Measurements from ENCODE around the gene OTOG.

OTOG gene

GRCh38 chr11:17649261-17649660, 102.2 kb downstream of the OTOG start:
- Histone ChIP-seq H3K4me2 (ENCODE audit: insufficient read depth, low read length) (no peak overlapping the region), H4K20me1 (ENCODE audit: insufficient read depth, low read length) (no peaks in the 10 kb centered on the region), H3K4me1 (ENCODE audit: insufficient read depth, low read length) (peaks cover 7% of the 10 kb centered on the region), H3K27ac (ENCODE audit: low read length) (no peak overlapping the region), H2AFZ (ENCODE audit: low read depth, low read length) (no peak overlapping the region), H3K27me3 (ENCODE audit: insufficient read depth, low read length, poor library complexity) (peaks cover 15% of the 10 kb centered on the region), H3K9me3 (ENCODE audit: insufficient read depth, low read length, severe bottlenecking) (no peaks in the 10 kb centered on the region), H3K79me2 (ENCODE audit: insufficient read depth, low read length) (no peaks in the 10 kb centered on the region), H3K36me3 (ENCODE audit: insufficient read depth, low read length) (no peaks in the 10 kb centered on the region), H3K4me3 (ENCODE audit: low read depth in 1 of 2, low read length in 2 of 2) (no peak overlapping the region), H3K9ac (ENCODE audit: low read depth, low read length) (no peak overlapping the region)
- no peak for DNase-seq
- TF ChIP-seq EZH2 (IDR thresholded peaks at IDR 0.05; ENCODE audit: borderline replicate concordance, low read depth, low read length, severe bottlenecking), result no peak
- TF ChIP-seq CTCF (IDR thresholded peaks at IDR 0.05; ENCODE audit: borderline replicate concordance, extremely low read depth, low read length, poor library complexity, severe bottlenecking), result no peak
- no peak for ATAC-seq (ENCODE audit: insufficient read depth, low read depth)

- Histone ChIP-seq H3K9ac (ENCODE audit: low read depth, low read length) (no peak overlapping the region), H3K4me3 (ENCODE audit: low read depth in 1 of 2, low read length in 2 of 2) (no peak overlapping the region), H3K27ac (ENCODE audit: low read length) (no peak overlapping the region), H3K36me3 (ENCODE audit: insufficient read depth, low read length) (no peaks in the 10 kb centered on the region), H2AFZ (ENCODE audit: low read depth, low read length) (no peak overlapping the region), H3K79me2 (ENCODE audit: insufficient read depth, low read length) (no peaks in the 10 kb centered on the region), H3K4me2 (ENCODE audit: insufficient read depth, low read length) (no peak overlapping the region), H3K27me3 (ENCODE audit: insufficient read depth, low read length, poor library complexity) (peaks cover 13% of the 10 kb centered on the region), H4K20me1 (ENCODE audit: insufficient read depth, low read length) (no peaks in the 10 kb centered on the region), H3K9me3 (ENCODE audit: insufficient read depth, low read length, severe bottlenecking) (no peaks in the 10 kb centered on the region), H3K4me1 (ENCODE audit: insufficient read depth, low read length) (peaks cover 7% of the 10 kb centered on the region)
- no peak for DNase-seq
- TF ChIP-seq CTCF (IDR thresholded peaks at IDR 0.05; ENCODE audit: borderline replicate concordance, extremely low read depth, low read length, poor library complexity, severe bottlenecking), result no peak
- no peak for TF ChIP-seq EZH2 (IDR thresholded peaks at IDR 0.05; ENCODE audit: borderline replicate concordance, low read depth, low read length, severe bottlenecking)
- ATAC-seq (ENCODE audit: insufficient read depth, low read depth), result peak; percentile 62; the same call in 1 of the 3 replicates
These were observed 102.6 kb downstream of the OTOG start for GRCh38 chr11:17649696-17650095.

- Histone ChIP-seq H3K9me3 (ENCODE audit: insufficient read depth, low read length, severe bottlenecking) (peaks cover 3% of the 10 kb centered on the region), H3K4me1 (ENCODE audit: insufficient read depth, low read length) (peaks cover 7% of the 10 kb centered on the region), H3K4me3 (ENCODE audit: low read depth in 1 of 2, low read length in 2 of 2) (no peak overlapping the region), H2AFZ (ENCODE audit: low read depth, low read length) (no peak overlapping the region), H4K20me1 (ENCODE audit: insufficient read depth, low read length) (no peaks in the 10 kb centered on the region), H3K9ac (ENCODE audit: low read depth, low read length) (no peak overlapping the region), H3K36me3 (ENCODE audit: insufficient read depth, low read length) (no peaks in the 10 kb centered on the region), H3K4me2 (ENCODE audit: insufficient read depth, low read length) (no peak overlapping the region), H3K79me2 (ENCODE audit: insufficient read depth, low read length) (no peaks in the 10 kb centered on the region), H3K27me3 (ENCODE audit: insufficient read depth, low read length, poor library complexity) (peaks cover 11% of the 10 kb centered on the region), H3K27ac (ENCODE audit: low read length) (no peak overlapping the region)
- TF ChIP-seq CTCF (IDR thresholded peaks at IDR 0.05; ENCODE audit: borderline replicate concordance, extremely low read depth, low read length, poor library complexity, severe bottlenecking), result no peak
- TF ChIP-seq EZH2 (IDR thresholded peaks at IDR 0.05; ENCODE audit: borderline replicate concordance, low read depth, low read length, severe bottlenecking), result no peak
- no peak for DNase-seq
- no peak for ATAC-seq (ENCODE audit: insufficient read depth, low read depth)
These were observed 103.3 kb downstream of the OTOG start for GRCh38 chr11:17650127-17650911.
